Skeletal muscle cell (primary cell): ENCODE data around the gene OR52N1.
A peak's percentile ranks its signal among the peaks of the same experiment; 100 is the strongest.

Experiments
- DNase-seq: peaks from one replicate; pipeline ENCODE4 v3.0.0-alpha.2; 2010; ENCODE audit warnings: low read depth
- H3K4me3 ChIP-seq: 2 replicates; pipeline ENCODE4 v1.5.1; 2011; ENCODE audit warnings: low read depth, mild to moderate bottlenecking, control low read depth, low read length, moderate library complexity

OR52N1 gene

GRCh38 chr11:5791165-5791564 is at the start of gene OR52N1:
OR52N1 (minus strand) TSS chr11:5791265; CDS start chr11:5788816, 2,449 bp downstream.
- DNase-seq = no peak
- H3K4me3 ChIP-seq = no peak within 1 kb of the TSS

GRCh38 chr11:5837695-5838094 is 46.6 kb upstream of the OR52N1 start:
- no peak for DNase-seq
- H3K4me3 ChIP-seq = no peak overlapping the region

GRCh38 chr11:5833446-5833845 is 42.4 kb upstream of the OR52N1 start:
- DNase-seq = no peak
- no peak overlapping the region for H3K4me3 ChIP-seq

GRCh38 chr11:5831196-5831829 is 40.2 kb upstream of the OR52N1 start:
- no peak for DNase-seq
- no peak overlapping the region for H3K4me3 ChIP-seq

- no peak overlapping the region for H3K4me3 ChIP-seq
- no peak for DNase-seq
Measured at GRCh38 chr11:5818245-5818886, 27.3 kb upstream of the OR52N1 start.

GRCh38 chr11:5815534-5815933 is 24.5 kb upstream of the OR52N1 start:
- no peak overlapping the region for H3K4me3 ChIP-seq
- no peak for DNase-seq

- DNase-seq = no peak
- no peak overlapping the region for H3K4me3 ChIP-seq
Measured at GRCh38 chr11:5809905-5810795, 19.1 kb upstream of the OR52N1 start.

- H3K4me3 ChIP-seq = peak overlapping the region; percentile 59
- DNase-seq = no peak
Measured at GRCh38 chr11:5809122-5809519, 18.1 kb upstream of the OR52N1 start.

GRCh38 chr11:5808500-5809121 is 17.5 kb upstream of the OR52N1 start, which contains the start of gene OR52N2:
OR52N2 (plus strand) TSS chr11:5808924; CDS start chr11:5820336, 11,412 bp downstream.
- DNase-seq = peak; percentile 15

GRCh38 chr11:5807580-5807979 is 16.5 kb upstream of the OR52N1 start:
- DNase-seq = no peak
- no peak overlapping the region for H3K4me3 ChIP-seq

More at GRCh38 chr11:5808500-5809121, 17.5 kb upstream of the OR52N1 start, which contains the start of gene OR52N2:
- H3K4me3 ChIP-seq = peak within 1 kb of the TSS; percentile 59

- no peak for DNase-seq
- no peak overlapping the region for H3K4me3 ChIP-seq
Measured at GRCh38 chr11:5803982-5804381, 12.9 kb upstream of the OR52N1 start.

- no peak overlapping the region for H3K4me3 ChIP-seq
- no peak for DNase-seq
Measured at GRCh38 chr11:5796541-5796940, 5.5 kb upstream of the OR52N1 start.

GRCh38 chr11:5783255-5783654 is 7.8 kb downstream of the OR52N1 start, which contains the start of gene OR52N5:
OR52N5 (minus strand) TSS chr11:5783355; CDS start chr11:5778634, 4,721 bp downstream.
- no peak within 1 kb of the TSS for H3K4me3 ChIP-seq
- no peak for DNase-seq

- DNase-seq = no peak
- H3K4me3 ChIP-seq = no peak overlapping the region
Measured at GRCh38 chr11:5767056-5767455, 24.0 kb downstream of the OR52N1 start.

- no peak for DNase-seq
Measured at GRCh38 chr11:5753943-5754342, 37.1 kb downstream of the OR52N1 start, which contains the start of gene OR52N4. OR52N4 (plus strand) TSS chr11:5754243; CDS start chr11:5754741, 498 bp downstream.

GRCh38 chr11:5749836-5750235 is 41.2 kb downstream of the OR52N1 start:
- no peak for DNase-seq

More at GRCh38 chr11:5753943-5754342, 37.1 kb downstream of the OR52N1 start, which contains the start of gene OR52N4:
- no peak within 1 kb of the TSS for H3K4me3 ChIP-seq

GRCh38 chr11:5746614-5747013 is 44.5 kb downstream of the OR52N1 start:
- no peak overlapping the region for H3K4me3 ChIP-seq
- no peak for DNase-seq

More at GRCh38 chr11:5749836-5750235, 41.2 kb downstream of the OR52N1 start:
- no peak overlapping the region for H3K4me3 ChIP-seq

GRCh38 chr11:5738431-5738830 is 52.6 kb downstream of the OR52N1 start:
- H3K4me3 ChIP-seq = no peak overlapping the region
- no peak for DNase-seq

- no peak for DNase-seq
Measured at GRCh38 chr11:5737670-5738392, 53.2 kb downstream of the OR52N1 start.

More at GRCh38 chr11:5737670-5738392, 53.2 kb downstream of the OR52N1 start:
- H3K4me3 ChIP-seq = no peak overlapping the region
